ENCODE measurements around the gene IL1R2. TPM values are rescaled to one million over a fixed set of nuclear protein-coding genes. Genes with fewer than 3 reads are reported as not detected.

Gene IL1R2
- total RNA-seq, 1 donor from 2014 or later, result not detected

DNA sequence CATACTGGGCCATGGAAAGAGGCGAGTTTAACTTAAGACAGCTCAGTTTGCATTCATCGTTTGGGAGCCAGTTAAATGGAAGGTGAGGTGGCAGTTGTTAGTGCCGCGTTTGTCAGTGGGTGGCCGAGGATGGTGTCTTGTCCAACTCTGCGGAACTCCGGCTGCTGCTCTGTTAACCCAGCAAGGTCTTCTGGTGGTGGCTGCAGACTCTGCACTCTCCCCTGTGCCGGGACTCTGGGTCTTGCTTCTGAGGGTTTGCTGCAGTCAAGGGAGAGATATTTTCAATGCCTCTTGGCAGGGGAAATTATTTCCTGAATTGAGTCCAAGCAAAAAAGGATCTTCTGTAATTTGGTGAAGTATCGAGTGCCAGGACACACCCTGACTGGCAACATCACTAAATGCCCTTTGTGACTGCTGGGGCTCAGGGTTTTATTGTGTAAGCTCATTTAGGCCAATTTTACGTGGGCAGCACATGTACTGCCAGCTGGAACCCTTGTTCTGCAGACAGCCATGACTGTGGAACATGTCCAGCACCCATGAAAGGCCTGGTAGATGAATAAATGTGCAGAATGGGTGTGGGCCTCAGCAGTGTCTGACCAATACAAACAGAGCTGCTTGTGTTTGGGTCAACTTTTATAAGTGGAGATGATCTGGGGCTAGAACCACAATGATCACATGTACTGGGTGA lies 58.1 kb downstream of the IL1R2 start:
- H3K4me3 Mint-ChIP-seq (ENCODE audit: unreplicated experiment), result no peak overlapping the region
- H3K36me3 Mint-ChIP-seq (ENCODE audit: unreplicated experiment), result no peaks in the 10 kb centered on the region
- no peak overlapping the region for H3K27ac Mint-ChIP-seq (ENCODE audit: unreplicated experiment)
- TF ChIP-seq, protein P1, sequence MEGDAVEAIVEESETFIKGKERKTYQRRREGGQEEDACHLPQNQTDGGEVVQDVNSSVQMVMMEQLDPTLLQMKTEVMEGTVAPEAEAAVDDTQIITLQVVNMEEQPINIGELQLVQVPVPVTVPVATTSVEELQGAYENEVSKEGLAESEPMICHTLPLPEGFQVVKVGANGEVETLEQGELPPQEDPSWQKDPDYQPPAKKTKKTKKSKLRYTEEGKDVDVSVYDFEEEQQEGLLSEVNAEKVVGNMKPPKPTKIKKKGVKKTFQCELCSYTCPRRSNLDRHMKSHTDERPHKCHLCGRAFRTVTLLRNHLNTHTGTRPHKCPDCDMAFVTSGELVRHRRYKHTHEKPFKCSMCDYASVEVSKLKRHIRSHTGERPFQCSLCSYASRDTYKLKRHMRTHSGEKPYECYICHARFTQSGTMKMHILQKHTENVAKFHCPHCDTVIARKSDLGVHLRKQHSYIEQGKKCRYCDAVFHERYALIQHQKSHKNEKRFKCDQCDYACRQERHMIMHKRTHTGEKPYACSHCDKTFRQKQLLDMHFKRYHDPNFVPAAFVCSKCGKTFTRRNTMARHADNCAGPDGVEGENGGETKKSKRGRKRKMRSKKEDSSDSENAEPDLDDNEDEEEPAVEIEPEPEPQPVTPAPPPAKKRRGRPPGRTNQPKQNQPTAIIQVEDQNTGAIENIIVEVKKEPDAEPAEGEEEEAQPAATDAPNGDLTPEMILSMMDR (IDR thresholded peaks at IDR 0.05; ENCODE audit: partially characterized antibody, unreplicated experiment), result no peak
- no peaks in the 10 kb centered on the region for H3K27me3 Mint-ChIP-seq (ENCODE audit: unreplicated experiment)
- no peak for DNase-seq
- no peaks in the 10 kb centered on the region for H3K4me1 Mint-ChIP-seq (ENCODE audit: low read depth, unreplicated experiment)
- H3K9me3 Mint-ChIP-seq (ENCODE audit: unreplicated experiment), result peaks cover 1% of the 10 kb centered on the region

DNA sequence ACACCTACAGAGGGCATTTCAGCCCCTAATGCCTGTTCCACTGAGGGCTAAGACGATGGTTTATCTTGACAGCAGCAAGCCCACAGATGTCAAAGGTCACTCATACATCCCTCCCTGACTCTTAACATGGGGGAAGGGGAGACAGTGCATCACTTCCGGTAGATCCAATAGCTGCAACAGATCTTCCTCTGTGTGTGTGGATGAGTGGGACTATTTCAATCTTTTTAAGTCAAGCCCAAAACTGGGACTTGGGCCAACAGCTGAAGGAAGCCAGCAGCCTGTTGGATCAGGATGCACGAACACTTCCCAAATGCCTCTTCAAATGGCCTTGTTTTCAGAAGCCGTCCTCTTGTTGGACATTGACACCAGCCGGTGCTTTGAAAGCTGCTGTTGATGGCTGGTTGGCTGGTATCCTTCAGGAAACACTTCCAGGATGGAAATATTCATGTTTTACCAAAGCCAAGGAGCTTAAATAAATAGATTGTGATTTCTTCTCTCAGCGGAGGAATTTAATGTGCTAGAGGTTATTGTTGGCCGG lies 59.2 kb downstream of the IL1R2 start:
- Mint-ChIP-seq H3K27ac (ENCODE audit: unreplicated experiment) (no peak overlapping the region), H3K9me3 (ENCODE audit: unreplicated experiment) (peaks cover 1% of the 10 kb centered on the region), H3K36me3 (ENCODE audit: unreplicated experiment) (no peaks in the 10 kb centered on the region), H3K27me3 (ENCODE audit: unreplicated experiment) (no peaks in the 10 kb centered on the region), H3K4me1 (ENCODE audit: low read depth, unreplicated experiment) (no peaks in the 10 kb centered on the region), H3K4me3 (ENCODE audit: unreplicated experiment) (no peak overlapping the region)
- TF ChIP-seq, protein P1 (IDR thresholded peaks at IDR 0.05; ENCODE audit: partially characterized antibody, unreplicated experiment), result no peak
- DNase-seq, result no peak

DNA sequence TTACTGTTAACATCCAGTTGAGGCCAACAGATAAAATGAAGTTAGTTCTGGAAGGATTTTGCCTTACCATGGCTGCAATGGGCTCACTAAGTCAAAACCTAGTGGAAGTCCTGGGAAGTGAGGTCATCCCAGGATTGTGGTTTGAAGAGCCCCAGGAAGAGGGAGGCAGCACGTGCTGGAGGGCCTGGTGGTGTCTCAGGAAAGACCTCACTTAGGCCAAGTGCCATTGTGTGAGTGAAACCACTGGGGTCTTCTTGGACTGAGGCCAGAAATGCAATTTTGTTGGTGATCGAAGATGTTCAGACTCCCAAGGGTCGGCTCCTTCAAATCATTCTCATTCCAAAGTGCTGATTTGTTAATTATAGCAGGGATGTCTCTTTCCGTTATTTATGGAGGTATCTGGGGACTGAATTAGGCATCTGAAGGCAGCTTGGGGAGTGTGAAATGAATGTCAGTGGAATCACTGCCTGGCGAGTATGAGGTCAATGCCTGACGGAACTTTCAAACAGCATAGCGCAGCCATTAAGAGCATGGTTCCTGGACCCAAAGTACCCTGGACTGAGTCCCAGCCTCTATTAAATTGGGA lies 60.0 kb downstream of the IL1R2 start:
- H3K27me3 Mint-ChIP-seq (ENCODE audit: unreplicated experiment), result peaks cover 1% of the 10 kb centered on the region
- peaks cover 1% of the 10 kb centered on the region for H3K9me3 Mint-ChIP-seq (ENCODE audit: unreplicated experiment)
- H3K36me3 Mint-ChIP-seq (ENCODE audit: unreplicated experiment), result no peaks in the 10 kb centered on the region
- no peak for DNase-seq
- H3K4me3 Mint-ChIP-seq (ENCODE audit: unreplicated experiment), result no peak overlapping the region
- TF ChIP-seq, protein P1 (IDR thresholded peaks at IDR 0.05; ENCODE audit: partially characterized antibody, unreplicated experiment), result no peak
- no peak overlapping the region for H3K27ac Mint-ChIP-seq (ENCODE audit: unreplicated experiment)
- no peaks in the 10 kb centered on the region for H3K4me1 Mint-ChIP-seq (ENCODE audit: low read depth, unreplicated experiment)

DNA sequence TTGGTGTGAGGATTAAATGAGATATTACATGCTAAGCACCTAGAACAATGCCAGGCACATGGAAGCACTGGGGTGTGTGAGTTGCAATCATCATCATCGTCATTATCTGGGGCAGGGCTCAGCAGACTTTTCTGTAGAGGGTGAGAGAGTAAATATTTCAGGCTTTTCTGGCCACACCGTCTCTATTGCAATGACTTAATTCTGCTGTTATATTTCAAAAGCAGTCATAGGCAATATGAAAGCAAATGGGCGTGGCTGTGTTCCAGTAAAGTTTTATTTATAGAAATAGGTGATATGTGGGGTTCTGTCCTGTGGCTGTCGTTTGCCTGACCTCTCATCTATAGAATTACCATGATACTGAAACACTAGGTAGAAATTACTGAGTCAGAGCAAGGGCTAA lies 60.6 kb downstream of the IL1R2 start:
- Mint-ChIP-seq H3K27ac (ENCODE audit: unreplicated experiment) (no peak overlapping the region), H3K36me3 (ENCODE audit: unreplicated experiment) (no peaks in the 10 kb centered on the region), H3K27me3 (ENCODE audit: unreplicated experiment) (peaks cover 3% of the 10 kb centered on the region), H3K4me3 (ENCODE audit: unreplicated experiment) (no peak overlapping the region), H3K4me1 (ENCODE audit: low read depth, unreplicated experiment) (no peaks in the 10 kb centered on the region), H3K9me3 (ENCODE audit: unreplicated experiment) (peaks cover under 1% of the 10 kb centered on the region)
- no peak for DNase-seq
- TF ChIP-seq, protein P1 (IDR thresholded peaks at IDR 0.05; ENCODE audit: partially characterized antibody, unreplicated experiment), result no peak

DNA sequence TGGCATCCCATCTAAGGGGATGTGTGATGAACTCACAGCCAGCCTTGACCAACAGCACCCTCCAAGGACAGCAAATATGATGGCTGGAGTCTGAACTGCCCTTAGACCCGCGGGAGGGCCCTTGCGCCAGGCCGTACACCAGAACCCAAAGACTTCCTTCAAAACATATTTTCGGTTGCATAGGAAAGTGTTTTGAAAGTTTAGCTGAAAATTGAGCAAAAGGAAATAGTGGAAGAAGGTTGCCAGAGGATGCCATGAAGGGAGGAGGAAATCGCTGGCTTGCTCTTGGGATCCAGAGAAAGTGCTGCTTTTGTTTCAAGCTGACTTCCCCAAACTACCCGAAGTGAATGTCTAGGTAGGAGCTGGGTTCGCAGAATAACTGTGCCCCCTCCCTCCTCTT lies 61.3 kb downstream of the IL1R2 start:
- Mint-ChIP-seq H3K4me1 (ENCODE audit: low read depth, unreplicated experiment) (no peaks in the 10 kb centered on the region), H3K27me3 (ENCODE audit: unreplicated experiment) (peaks cover 3% of the 10 kb centered on the region), H3K36me3 (ENCODE audit: unreplicated experiment) (no peaks in the 10 kb centered on the region), H3K4me3 (ENCODE audit: unreplicated experiment) (no peak overlapping the region), H3K9me3 (ENCODE audit: unreplicated experiment) (no peaks in the 10 kb centered on the region), H3K27ac (ENCODE audit: unreplicated experiment) (no peak overlapping the region)
- DNase-seq, result no peak
- TF ChIP-seq, protein P1 (IDR thresholded peaks at IDR 0.05; ENCODE audit: partially characterized antibody, unreplicated experiment), result no peak
